ENCODE data around the gene RRP36.

The RRP36 gene

DNA sequence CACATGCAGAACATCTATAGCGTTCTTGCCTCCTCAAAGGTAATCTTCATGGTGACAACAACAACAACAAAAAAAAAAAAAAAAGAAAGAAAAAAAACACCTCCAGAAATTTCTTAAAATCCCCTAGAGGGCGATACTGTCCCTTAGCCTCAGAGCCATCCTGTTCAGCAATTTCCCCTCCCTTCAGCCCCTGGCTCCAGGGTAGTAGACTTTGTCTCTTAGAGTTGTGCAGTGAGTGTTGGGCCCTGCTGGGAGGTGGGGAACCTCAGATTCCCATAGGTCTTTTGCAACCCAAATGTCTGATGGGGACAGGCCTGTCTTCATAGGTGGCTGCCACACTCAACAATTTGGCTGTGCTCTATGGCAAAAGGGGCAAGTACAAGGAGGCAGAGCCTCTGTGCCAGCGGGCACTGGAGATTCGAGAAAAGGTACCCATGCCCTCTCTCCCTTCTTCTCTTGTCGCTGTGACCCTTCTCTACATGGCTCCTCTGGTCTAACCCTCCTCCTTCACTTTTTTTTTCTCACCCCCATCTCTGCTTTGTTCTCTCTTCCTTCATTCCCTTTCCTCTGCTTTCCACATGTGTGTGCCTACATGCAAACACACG lies 48.7 kb downstream of the RRP36 start:
- no peak for DNase-seq (ENCODE audit: low read depth)

DNA sequence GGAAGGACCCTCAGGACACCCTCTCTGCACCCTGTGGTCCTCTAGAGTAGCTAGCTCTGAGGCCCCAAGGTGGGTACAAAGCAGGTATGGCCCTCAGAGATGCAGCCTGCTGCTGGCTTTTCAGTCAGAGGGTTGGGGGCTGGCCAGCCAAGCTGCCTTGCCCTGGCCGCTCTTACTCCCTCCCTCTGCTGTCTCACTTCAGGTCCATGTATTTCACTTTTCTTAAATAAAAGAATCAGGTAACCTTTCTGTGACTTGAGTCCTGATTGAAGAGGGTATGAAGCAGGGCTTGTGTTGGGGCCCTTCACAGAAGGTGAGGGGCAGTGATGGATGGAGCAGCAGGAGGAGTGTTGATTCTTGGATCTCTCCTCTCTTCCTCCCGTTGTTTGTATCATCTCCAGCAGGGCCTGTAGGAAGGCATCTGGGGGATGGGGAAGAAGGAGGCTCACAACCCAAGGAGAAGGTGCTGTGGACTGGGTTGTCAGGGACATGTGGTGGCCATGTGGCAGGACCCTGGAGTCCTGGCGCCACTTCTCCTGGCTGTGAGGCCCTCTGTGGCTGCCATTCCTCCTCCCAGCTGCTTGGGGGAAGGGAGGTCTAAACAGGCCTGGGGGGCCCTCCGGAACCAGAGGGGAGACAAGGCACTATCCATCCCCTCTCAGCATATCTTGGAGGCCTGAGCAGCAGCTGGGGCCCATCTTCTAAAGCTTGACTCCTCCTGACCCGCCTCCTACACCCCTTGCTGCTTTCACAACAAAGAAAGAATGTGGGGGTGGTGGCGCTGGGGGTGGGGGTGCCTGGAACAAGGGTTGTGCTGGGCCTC lies 53.6 kb downstream of the RRP36 start:
- no peak for DNase-seq (ENCODE audit: low read depth)

DNA sequence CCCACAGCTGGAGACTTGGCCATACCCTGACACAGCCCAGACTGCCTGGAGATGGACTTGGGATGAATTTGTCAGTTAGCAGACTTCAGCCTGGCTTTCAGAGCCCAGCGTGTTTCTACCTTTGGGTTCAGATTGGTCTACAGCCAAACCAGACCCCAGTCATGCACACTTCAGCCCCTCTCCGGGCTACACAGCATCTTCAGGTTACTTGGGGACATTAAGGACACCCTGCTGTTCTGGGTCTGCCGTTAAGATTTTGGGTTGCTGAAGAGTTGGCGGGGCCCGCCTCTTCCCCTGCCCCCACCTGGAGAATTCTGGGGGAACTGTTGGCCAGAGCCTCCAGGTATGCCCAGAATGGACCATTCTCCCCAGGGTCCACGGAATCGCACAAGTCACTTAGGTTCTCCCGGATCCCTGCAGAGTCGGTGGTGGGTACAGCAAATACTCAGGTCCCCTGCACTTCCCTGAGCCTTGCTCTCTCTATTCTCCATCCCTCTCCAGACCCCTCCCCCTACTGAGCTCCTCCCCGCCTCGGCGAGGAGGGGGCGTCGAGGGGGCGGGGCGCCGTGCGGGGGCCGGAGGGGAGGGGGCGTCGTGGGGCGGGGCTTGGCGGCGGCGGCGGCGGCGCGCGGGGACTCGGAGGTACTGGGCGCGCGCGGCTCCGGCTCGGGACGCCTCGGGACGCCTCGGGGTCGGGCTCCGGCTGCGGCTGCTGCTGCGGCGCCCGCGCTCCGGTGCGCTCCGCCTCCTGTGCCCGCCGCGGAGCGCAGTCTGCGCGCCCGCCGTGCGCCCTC lies 54.4 kb downstream of the RRP36 start, which contains the start of gene PTK7:
Gene PTK7, plus strand, starts transcription at position 645 of the 794 bp plus-strand sequence. CDS start 175 bp downstream, outside the sequence.
- DNase-seq (ENCODE audit: low read depth) = peak; percentile 15

DNA sequence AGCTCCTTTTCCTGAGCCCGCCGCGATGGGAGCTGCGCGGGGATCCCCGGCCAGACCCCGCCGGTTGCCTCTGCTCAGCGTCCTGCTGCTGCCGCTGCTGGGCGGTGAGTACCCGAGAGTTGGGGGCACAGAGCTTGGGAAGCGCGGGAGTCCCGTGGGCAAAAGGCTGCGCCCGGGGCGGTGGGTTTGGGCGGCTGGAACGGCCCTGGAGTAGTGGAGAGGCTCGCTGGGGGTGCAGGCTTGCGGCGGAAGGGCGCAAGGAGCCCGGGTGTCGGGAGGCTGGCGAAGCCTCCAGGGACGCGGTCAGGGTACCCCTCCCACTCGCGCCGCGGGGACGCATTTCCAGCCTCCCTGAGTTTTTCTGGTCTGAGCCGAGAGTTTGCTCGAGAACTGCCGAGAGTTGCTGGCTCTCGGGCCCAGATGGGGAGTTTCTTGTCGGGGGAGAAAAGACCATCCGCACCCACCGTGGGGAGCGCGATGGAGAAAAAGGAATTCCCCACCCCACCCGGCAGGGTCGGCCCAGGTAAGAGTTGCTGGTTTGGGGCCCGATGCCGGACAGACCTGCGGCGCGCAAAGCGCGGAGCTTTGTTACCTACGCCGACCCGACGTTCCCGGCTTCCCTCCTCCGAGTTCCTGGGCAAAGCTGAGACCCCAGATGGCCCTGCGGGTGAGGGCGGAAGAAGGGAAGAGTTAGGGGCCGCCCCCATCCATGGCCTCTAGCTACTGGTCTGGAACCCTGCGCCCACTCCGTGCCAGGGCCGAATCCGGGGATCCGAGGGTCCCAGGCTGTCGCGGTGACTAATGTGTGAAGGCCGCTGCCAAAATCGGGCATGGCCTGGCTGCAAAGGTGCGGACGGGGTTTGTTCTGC lies 55.3 kb downstream of the RRP36 start:
- no peak for DNase-seq (ENCODE audit: low read depth)

DNA sequence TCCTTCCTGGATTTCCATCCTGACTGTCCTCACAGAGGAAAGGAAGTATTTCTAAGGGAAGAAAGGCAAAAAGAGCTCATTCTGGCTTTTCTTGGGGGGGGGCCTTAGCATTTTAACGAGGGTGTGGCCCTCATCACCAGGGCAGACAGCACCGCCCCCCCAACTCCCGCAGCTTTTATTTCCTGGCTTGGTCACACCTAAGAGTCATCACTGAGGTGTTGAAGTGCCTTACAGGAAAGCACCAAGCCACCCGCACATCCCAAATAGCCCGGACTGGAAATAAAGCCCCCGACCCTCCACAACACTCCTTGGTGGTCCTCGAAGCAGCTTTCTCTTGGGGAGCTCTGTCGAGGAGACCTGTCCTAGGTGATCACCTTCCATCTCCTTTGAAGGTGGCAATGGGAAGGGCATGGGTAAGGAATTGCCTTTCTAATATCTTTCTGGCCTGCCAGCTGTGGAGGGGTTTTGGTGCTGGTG lies 55.9 kb downstream of the RRP36 start:
- DNase-seq (ENCODE audit: low read depth) = no peak

DNA sequence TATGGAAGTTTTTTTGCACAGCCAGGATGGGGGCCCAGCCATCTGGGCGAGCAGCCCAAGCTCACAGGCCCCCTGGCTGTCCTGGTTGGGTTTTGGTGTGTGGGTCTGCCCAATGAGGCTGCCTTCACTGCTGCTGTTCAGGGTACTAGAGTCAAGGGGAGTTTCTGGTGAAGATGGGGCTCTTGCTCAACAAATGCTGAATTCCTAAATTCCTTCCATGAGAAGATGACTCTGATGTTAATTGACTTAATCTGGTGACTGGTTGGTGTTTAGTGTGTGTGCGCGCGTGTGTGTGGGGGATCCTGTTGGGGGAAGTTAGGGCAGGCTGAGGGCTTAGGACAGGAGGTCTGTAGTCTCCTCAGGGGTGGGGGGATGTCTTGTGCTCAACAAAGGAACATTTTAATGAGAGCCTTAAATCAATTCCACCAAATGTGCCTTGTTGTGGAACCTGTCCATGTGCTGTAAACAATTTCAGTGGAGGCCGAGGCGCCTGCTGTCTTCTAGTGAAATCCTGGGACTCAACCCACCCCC lies 56.6 kb downstream of the RRP36 start:
- DNase-seq (ENCODE audit: low read depth) = no peak

DNA sequence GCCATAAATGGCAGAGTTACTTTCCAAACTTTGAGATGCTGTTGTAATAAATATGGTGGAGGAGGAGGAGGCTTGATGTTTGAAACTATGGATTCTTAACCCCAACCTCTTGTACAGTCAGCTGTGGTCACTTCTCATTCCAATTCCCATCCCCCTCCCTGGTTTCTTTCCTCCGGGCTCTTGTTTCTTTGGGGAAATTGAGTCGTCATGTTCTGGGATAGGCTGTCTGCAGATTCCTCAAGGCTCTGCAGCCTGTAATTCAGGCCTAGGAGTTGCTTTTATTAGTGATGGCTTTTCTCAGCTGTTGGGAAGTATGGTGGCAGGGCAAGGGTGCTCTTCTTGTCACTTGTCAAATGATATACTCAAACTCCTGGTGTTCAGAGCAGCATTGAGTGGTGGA lies 57.3 kb downstream of the RRP36 start:
- DNase-seq (ENCODE audit: low read depth) = no peak

Data from activated T-cell treated with anti-CD3 and anti-CD28 coated beads for 24 hours (primary cell).